HG02642 (cell line): ENCODE results near the gene TMEM267.
"Not testable (repeated sequence)": the region's sequence is repeated elsewhere in the genome, so short reads cannot be mapped to it uniquely, and the experiment has no call there.

Experiments
- ATAC-seq: cut with Tn5 transposase; IDR thresholded peaks from one replicate; pipeline ENCODE4 v1.9.1; 2021; ENCODE audit warnings: mild to moderate bottlenecking; ENCODE audit not compliant: unreplicated experiment, poor library complexity

TMEM267 gene

GRCh38 chr5:43465455-43465854 is 18.2 kb downstream of the TMEM267 start:
- not testable (repeated sequence) for ATAC-seq

GRCh38 chr5:43461066-43461465 is 22.6 kb downstream of the TMEM267 start:
- no peak for ATAC-seq

GRCh38 chr5:43456556-43456955 is 27.1 kb downstream of the TMEM267 start:
- ATAC-seq: no peak

GRCh38 chr5:43441575-43441974 is 42.1 kb downstream of the TMEM267 start:
- not testable (repeated sequence) for ATAC-seq

GRCh38 chr5:43437062-43437660 is 46.5 kb downstream of the TMEM267 start:
- ATAC-seq: no peak

DNA sequence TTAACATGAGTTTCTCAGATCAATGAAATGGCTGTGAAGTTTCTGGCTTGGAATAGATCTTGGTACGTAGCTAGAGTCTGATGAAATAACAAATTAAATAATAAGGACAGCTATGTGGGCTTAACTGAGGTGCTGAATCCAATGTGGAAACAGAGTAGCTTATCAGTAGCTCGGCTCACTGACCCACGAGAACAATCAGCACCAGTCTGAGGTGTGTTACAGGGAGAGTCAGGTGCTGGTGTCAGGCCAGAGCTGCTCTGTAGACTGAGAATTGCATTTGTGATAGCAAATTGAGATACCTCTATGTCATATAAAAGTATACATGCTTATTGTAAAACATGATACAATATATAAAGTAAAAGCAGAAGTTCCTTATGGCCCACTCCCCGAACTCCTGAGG is 50.3 kb downstream of the TMEM267 start:
- ATAC-seq: no peak

DNA sequence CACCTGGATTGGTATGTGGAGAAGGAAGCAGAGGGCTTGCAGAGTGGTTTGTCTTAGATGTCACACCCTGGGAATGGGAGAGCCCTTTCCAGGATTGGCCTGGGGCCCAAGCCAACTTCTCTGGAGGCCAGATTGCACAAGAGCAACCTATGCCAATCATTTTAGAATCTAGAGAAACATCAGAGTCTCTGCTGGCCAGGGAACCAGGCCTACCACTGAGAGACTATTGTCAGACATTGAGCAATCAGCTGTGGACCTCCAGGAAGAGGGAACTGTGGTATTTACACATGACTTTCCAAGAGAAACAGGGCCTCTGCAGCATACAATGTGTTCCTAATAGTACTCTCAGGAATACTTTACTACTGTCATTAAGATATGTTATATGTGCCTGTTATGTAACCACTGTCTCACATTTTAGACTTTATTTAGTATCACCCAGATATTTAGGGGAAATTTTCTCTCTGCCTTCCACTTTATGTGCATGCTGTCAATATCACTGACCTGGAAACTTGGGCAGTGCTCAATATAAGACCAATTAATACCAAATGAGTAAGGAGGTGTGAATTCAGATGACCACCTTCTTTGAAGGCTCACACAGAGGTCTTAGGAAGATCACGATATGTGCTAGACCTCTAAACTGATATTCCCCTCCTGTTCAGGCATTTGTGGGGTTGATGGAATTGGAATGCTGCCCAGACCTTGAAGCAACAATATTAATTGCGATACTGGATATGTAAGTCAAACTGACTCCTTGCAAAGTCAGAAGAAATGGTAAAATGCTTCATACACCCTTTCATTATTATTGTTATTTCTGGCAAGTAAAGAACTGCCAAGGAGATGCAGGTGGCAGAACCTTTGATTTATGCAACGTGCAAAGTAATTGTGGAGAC is 50.9 kb downstream of the TMEM267 start:
- no peak for ATAC-seq

DNA sequence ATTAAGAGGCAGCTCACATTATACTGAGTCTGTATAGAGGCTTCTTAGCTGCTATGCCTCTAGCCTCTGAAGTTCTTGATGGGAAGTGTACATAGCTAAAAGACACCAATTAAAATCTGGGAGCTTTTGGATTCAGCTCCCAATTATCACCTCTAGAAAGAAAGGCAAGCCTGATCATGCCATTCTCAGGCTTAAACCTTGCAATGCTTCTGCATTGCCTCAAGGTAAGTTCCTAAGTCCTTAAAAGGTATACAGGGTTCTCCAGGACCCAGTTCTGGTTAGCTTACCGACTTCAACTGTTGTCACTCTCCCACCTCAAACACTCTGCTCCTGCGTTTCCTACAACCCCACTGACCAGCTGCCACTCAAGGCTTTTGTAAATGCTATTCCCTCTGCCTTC is 54.0 kb downstream of the TMEM267 start:
- no peak for ATAC-seq

DNA sequence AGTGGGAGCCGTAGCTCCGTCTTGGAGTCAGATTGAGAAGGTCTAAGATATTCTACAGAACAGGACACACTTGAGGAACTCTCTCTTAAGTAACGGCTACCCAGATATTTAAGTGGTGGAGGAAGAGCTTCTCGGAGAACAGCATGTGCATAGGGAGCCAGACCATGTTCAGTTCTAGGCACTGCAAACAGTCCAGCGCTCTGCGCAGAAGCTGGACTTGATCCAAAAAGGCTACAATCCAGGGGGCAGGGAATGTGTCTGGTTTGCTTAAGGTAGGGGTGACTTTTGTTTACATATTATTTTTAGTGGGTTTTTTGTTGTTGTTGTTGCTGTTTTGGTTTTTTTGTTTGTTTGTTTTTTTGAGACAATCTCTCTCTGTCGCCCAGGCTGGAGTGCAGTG is 54.6 kb downstream of the TMEM267 start:
- ATAC-seq: no peak

DNA sequence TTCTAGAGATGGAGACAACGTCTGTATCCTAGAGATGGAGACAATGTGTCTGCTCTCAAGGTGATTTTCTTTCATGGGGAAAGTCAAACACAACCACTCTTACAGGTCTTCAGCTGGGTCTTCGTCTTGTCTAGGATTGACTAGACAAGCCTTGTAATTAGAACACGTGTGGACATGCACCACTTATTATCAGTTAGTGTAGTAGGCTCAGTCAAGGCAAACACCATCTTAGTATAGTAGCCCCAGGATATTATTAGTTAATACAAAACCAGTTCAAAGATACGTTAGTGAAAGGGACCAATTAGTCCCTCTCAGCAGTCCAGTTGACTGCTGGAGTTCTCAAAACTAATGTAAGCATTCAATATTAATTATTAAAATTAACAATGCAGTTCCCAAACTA is 56.4 kb downstream of the TMEM267 start:
- ATAC-seq: no peak

DNA sequence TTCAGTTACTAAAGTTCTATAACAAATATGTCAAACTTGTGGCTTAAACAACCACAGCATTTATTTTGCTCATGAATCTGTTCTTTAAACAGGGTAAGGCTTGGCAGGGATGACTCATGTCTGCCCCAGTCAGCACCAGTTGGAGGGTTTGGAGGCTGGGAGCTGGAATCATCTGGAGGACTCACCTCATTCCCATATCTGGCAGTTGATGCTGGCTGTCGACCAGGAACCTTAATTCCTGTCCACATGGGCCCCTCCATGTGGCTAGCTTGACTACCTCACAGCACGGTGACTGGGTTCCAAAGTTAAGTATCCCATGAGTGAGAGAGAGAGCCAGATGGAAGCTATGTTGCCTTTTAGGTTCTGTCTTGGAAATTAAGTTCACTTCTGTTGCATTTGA is 57.7 kb downstream of the TMEM267 start:
- no peak for ATAC-seq

DNA sequence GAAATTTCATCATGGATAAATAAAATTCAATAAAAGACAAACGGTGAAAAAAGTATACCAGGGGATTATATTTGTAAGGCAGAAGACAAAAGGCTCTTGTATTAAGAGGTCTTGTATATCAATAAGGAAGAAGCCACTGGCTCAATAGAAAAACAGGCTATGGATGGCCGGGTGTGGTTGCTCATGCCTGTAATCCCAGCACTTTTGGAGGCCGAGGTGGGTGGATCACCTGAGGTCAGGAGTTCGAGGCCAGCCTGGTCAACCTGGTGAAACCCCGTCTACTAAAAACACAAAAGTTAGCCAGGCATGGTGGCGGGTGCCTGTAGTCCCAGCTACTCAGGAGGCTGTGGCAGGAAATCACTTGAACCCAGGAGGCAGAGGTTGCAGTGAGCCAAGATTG is 60.6 kb downstream of the TMEM267 start:
- ATAC-seq: not testable (repeated sequence)

DNA sequence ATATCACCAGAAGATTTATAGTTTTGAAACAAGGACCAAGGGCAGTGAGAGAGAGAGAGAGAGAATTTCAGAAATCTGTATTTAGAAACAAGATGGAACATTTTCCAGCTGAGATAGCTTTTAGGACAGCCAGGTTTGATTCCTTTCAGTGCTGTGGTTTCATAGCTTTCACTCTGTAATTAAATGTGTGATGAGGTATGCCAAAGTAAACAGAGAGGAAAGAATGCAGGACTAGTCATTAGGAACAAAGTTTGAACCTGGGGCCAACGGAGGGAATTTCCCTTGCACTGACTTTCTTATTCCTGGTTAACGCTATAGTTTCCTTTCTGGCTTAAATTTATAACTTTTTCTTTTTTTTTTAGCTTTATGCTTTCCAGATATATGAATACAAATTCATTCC is 61.5 kb downstream of the TMEM267 start:
- ATAC-seq: no peak

GRCh38 chr5:43421450-43422133 is 62.1 kb downstream of the TMEM267 start:
- ATAC-seq: no peak

DNA sequence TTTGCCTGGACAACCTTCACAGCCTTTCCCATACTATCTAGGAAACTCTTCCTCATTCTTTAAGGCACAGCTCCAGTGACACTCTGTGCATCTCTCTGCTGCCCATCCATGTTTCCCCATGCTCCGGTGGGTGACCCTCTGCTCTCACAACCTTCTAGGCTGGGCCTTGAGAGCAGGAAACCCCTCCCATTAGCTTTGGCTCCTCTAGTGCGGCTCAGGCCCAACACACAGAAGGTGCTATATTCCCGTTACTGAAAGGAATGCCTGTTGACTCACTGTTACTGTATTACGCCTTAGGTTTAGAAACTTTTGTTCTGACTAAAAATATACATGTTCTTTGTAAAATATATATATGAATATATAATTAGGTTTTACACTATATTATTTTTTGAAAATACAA is 63.4 kb downstream of the TMEM267 start:
- ATAC-seq: no peak

DNA sequence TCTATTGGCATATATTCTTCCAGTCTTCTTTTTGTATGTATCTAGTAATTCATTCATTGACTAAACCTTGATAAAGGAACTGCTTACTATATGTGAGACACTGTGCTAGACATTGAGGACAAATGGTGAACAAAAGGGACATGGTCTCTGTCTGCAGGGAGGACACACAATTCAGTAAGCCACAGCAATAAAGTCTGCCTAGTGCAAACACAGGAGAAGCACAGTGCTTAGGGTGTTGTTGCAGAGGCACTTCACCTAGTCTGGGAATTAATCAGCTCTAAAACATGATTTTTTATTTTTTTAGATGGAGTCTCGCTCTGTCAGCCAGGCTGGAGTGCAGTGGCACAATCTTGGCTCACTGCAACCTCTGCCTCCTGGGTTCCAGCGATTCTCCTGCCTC is 65.1 kb downstream of the TMEM267 start:
- no peak for ATAC-seq

DNA sequence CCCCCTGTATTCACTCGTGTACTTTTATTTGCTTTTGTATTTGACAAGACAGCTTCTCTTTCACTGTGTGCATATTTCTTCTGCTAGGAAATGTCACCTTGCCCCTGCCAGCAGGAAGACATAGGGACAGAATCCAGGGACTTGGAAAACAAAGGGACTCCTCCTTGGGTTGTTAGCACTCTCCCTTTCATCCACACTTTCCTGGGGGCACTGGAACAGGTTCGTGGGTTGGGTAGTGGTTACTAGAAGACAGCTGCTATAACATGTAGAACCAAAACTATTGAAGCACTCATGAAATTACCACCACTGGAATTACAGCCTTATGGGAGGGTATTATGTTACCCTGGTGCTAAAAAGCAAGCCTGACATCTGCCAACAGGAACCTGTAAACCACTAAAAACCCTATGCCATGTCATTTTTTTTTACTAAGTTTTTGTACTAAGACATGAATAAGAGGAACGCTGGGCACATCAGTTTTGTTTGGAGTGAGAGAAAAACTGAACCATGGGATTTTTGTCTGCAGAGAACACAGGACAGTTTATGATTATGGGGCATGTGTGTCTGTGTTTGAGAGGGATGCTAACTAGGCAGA is 66.8 kb downstream of the TMEM267 start:
- ATAC-seq: no peak

- no peak for ATAC-seq
Measured at GRCh38 chr5:43415935-43416802, 67.5 kb downstream of the TMEM267 start.

DNA sequence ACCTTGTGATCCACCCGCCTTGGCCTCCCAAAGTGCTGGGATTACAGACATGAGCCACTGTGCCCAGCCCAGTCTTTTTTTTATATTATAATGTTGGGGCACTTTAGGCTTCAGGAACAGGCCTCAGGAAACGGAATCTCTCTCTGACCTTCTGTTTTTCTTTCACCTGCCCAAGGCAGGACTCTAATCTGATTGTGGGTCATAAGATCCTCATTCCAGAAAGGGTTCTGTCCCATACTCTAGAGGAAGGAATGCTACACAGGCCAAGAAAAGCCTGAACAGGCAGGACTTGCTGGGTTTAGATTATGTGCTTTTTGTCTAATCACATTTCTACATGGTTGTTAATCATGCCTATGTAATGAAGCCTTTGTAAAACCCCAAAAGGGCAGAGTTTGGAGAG is 69.7 kb downstream of the TMEM267 start:
- no peak for ATAC-seq

DNA sequence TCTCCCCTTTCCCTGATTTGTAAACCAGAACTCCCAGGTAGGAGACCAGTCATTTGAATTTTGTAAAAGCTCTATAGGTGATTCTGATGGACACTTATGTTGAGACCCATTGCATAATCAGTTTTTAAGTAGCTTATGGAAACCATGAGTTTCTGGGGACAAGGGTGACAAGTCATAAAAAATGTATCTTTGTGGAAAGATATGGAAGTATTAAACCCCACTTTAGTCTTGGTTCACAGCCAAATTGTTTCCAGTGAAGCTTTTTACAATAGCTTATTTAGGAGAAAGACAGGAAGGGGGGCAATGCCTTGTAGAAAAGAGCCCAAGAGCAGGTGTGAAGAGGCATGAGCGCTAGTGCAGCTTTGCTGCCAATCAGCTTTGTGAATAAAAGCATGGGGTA is 71.0 kb downstream of the TMEM267 start:
- ATAC-seq: no peak
